SK-N-SH (cell line): ENCODE data around the gene RARG. TPM values are rescaled to one million over a fixed set of nuclear protein-coding genes. Genes with fewer than 3 reads are reported as not detected.

Source experiments
- CTCF ChIA-PET: fragments of 300-600, 350-600 bp; formaldehyde crosslinking; extraction: SDS; loops from one replicate; lab custom pipeline; 2021; lab: Yijun Ruan, JAX
- POLR2A ChIA-PET: fragments of 350-600 bp; sonication (Branson Sonifier 250); formaldehyde crosslinking; extraction: SDS; loops from one replicate; lab custom pipeline; 2020; ENCODE audit warnings: antibody characterized with exemption, inconsistent platforms; lab: Yijun Ruan, JAX
- DNase-seq: peaks from one replicate; pipeline ENCODE4 v3.0.0; 2012
- H2AFZ ChIP-seq: fragments of 200-600 bp; sonication (generic); 2 replicates; pipeline ENCODE4 v1.8.1; 2016; ENCODE audit warnings: antibody characterized with exemption, mild to moderate bottlenecking, low read depth
- H3F3A ChIP-seq: fragments of 200-600 bp; sonication (generic); replicated peaks from 2 replicates; pipeline ENCODE3; 2016; ENCODE audit warnings: antibody characterized with exemption, mild to moderate bottlenecking; ENCODE audit not compliant: insufficient read depth
- H3K27ac ChIP-seq, 2 experiments: fragments of 200-500 bp in 1 of 2; fragments of 200-600 bp in 1 of 2; sonication (Bioruptor generic) in 1 of 2; sonication (generic), shearing (Covaris generic) in 1 of 2; 2 replicates each; pipeline versions ENCODE4 v1.5.1 to v1.6.1; 2014 to 2016; ENCODE audit warnings: low read depth in 2 of 2, inconsistent platforms in 1 of 2, low read length in 1 of 2, mild to moderate bottlenecking in 1 of 2, mixed read lengths in 1 of 2
- H3K27me3 ChIP-seq: fragments of 200-600 bp; sonication (generic), shearing (Covaris generic); 2 replicates; pipeline ENCODE4 v1.6.1; 2016; ENCODE audit warnings: mixed run types; ENCODE audit not compliant: insufficient read depth
- H3K36me3 ChIP-seq, 2 experiments: fragments of 200-500 bp in 1 of 2; fragments of 200-600 bp in 1 of 2; sonication (Bioruptor generic) in 1 of 2; sonication (generic) in 1 of 2; replicated peaks in 1 of 2; 2 replicates each; pipeline versions ENCODE3 to v1.5.1; 2014 to 2016; ENCODE audit warnings: low read length in 1 of 2, mild to moderate bottlenecking in 1 of 2; ENCODE audit not compliant: insufficient read depth in 2 of 2, control insufficient read depth in 1 of 2
- H3K4me1 ChIP-seq, 2 experiments: fragments of 200-500 bp in 1 of 2; fragments of 200-600 bp in 1 of 2; sonication (Bioruptor generic) in 1 of 2; sonication (generic), shearing (Covaris generic) in 1 of 2; 2 replicates each; pipeline versions ENCODE4 v1.5.1 to v1.6.1; 2014 to 2016; ENCODE audit warnings: low read depth in 1 of 2, low read length in 1 of 2, mixed run types in 1 of 2; ENCODE audit not compliant: insufficient read depth in 2 of 2, control insufficient read depth in 1 of 2
- H3K4me2 ChIP-seq: fragments of 200-600 bp; sonication (generic), shearing (Covaris generic); 2 replicates; pipeline ENCODE4 v1.6.1; 2017; ENCODE audit warnings: mixed run types
- H3K4me3 ChIP-seq, 2 experiments: fragments of 200-500 bp in 1 of 2; fragments of 200-600 bp in 1 of 2; sonication (Bioruptor generic) in 1 of 2; sonication (generic), shearing (Covaris generic) in 1 of 2; 2 replicates each; pipeline versions ENCODE4 v1.5.1 to v1.8.1; 2014 to 2016; ENCODE audit warnings: low read depth in 2 of 2, inconsistent platforms in 1 of 2, low read length in 1 of 2, mild to moderate bottlenecking in 1 of 2, mixed read lengths in 1 of 2, moderate library complexity in 1 of 2
- H3K79me2 ChIP-seq: fragments of 200-600 bp; sonication (generic); 2 replicates; pipeline ENCODE4 v1.8.1; 2017; ENCODE audit warnings: mild to moderate bottlenecking; ENCODE audit not compliant: insufficient read depth
- H3K9ac ChIP-seq: fragments of 200-600 bp; sonication (generic); 2 replicates; pipeline ENCODE4 v1.6.1; 2017; ENCODE audit warnings: mixed run types
- H3K9me2 ChIP-seq: fragments of 200-600 bp; sonication (generic); 2 replicates; pipeline ENCODE4 v1.6.1; 2017; ENCODE audit warnings: mixed run types
- H3K9me3 ChIP-seq: fragments of 200-600 bp; sonication (generic); 2 replicates; pipeline ENCODE4 v1.6.1; 2017; ENCODE audit warnings: mixed run types, mild to moderate bottlenecking, moderate library complexity
- H4K20me1 ChIP-seq: fragments of 200-600 bp; sonication (generic); 2 replicates; pipeline ENCODE4 v1.6.1; 2017; ENCODE audit warnings: mild to moderate bottlenecking, mixed run types; ENCODE audit not compliant: insufficient read depth
- CHD2 ChIP-seq: fragments of 150-350 bp; IDR thresholded peaks from 2 replicates; pipeline ENCODE4 v1.6.1; 2018; ENCODE audit warnings: low read length; ENCODE audit not compliant: partially characterized antibody
- CTCF ChIP-seq: fragments of 200-600 bp; sonication (generic); IDR thresholded peaks from 2 replicates; pipeline ENCODE4 v1.6.1; 2017; ENCODE audit warnings: antibody characterized with exemption, mild to moderate bottlenecking, moderate library complexity
- FOSL2 ChIP-seq: IDR thresholded peaks from 2 replicates; pipeline ENCODE4 v1.4.0; 2012; ENCODE audit warnings: low read depth, mild to moderate bottlenecking, moderate library complexity, borderline replicate concordance
- FOXM1 ChIP-seq: IDR thresholded peaks from 2 replicates; pipeline ENCODE4 v1.4.0; 2012; ENCODE audit warnings: low read depth, mild to moderate bottlenecking
- GABPA ChIP-seq: IDR thresholded peaks from 2 replicates; pipeline ENCODE4 v1.4.0; 2012; ENCODE audit warnings: low read depth, mild to moderate bottlenecking
- GATA2 ChIP-seq: sonication (generic); formaldehyde crosslinking; IDR thresholded peaks from 2 replicates; pipeline ENCODE4 v1.5.0; 2020; ENCODE audit warnings: mild to moderate bottlenecking, missing genetic modification reagents
- IRF3 ChIP-seq: fragments of 150-350 bp; IDR thresholded peaks from 2 replicates; pipeline ENCODE4 v1.6.1; 2016; ENCODE audit warnings: mild to moderate bottlenecking, low read depth, low read length
- MAX ChIP-seq: IDR thresholded peaks from 2 replicates; pipeline ENCODE4 v1.4.0; 2012; ENCODE audit warnings: low read depth
- MXI1 ChIP-seq: IDR thresholded peaks from 2 replicates; pipeline ENCODE4 v1.6.1; 2012; ENCODE audit warnings: mild to moderate bottlenecking, low read depth, low read length, improper control_type of control experiment
- NFIC ChIP-seq: IDR thresholded peaks from 2 replicates; pipeline ENCODE4 v1.4.0; 2012; ENCODE audit warnings: borderline replicate concordance
- RAD21 ChIP-seq: IDR thresholded peaks from 2 replicates; pipeline ENCODE4 v1.6.1; 2012; ENCODE audit warnings: mild to moderate bottlenecking, low read length
- RFX5 ChIP-seq: IDR thresholded peaks from 2 replicates; pipeline ENCODE4 v1.6.1; 2012; ENCODE audit warnings: mild to moderate bottlenecking, improper control_type of control experiment, low read length
- RXRA ChIP-seq: IDR thresholded peaks from 2 replicates; pipeline ENCODE4 v1.4.0; 2012; ENCODE audit warnings: low read depth, mild to moderate bottlenecking, borderline replicate concordance
- SIN3A ChIP-seq: IDR thresholded peaks from 2 replicates; pipeline ENCODE4 v1.6.1; 2012; ENCODE audit warnings: low read depth, mild to moderate bottlenecking, low read length, moderate library complexity, borderline replicate concordance
- TCF12 ChIP-seq: IDR thresholded peaks from 2 replicates; pipeline ENCODE4 v1.4.0; 2012
- TEAD4 ChIP-seq: IDR thresholded peaks from 2 replicates; pipeline ENCODE4 v1.4.0; 2012; ENCODE audit warnings: mild to moderate bottlenecking, borderline replicate concordance; ENCODE audit not compliant: insufficient read depth
- USF1 ChIP-seq: IDR thresholded peaks from 2 replicates; pipeline ENCODE4 v1.4.0; 2012; ENCODE audit warnings: low read depth, borderline replicate concordance
- ZBTB33 ChIP-seq: IDR thresholded peaks from 2 replicates; pipeline ENCODE4 v1.4.0; 2012; ENCODE audit warnings: low read depth, borderline replicate concordance
- WGBS: methylation state at CpG from one replicate; pipeline ENCODE4 v1.1.6; 2017; ENCODE audit warnings: low lambda C conversion rate; 5-methylcytosine and 5-hydroxymethylcytosine counted together
- polyA plus RNA-seq, 3 experiments: library from polyadenylated mRNA; depleted of rRNA; stranded (reverse); fragments of >200 nt; gene quantifications; 2 replicates each; pipeline ENCODE4 v1.2.3, GENCODE V29; 2012

Gene RARG
- polyA plus RNA-seq, 1 of the 3 experiments (the other 2 are of a cell fraction) = 36.6 TPM

- no peak for TF ChIP-seq TEAD4
- no peak for TF ChIP-seq NFIC
- no peak for TF ChIP-seq RFX5
- TF ChIP-seq CTCF = no peak
- TF ChIP-seq FOSL2 = no peak
- no peak for TF ChIP-seq FOXM1
- no peak for TF ChIP-seq CHD2
- TF ChIP-seq, all 33 proteins: peak for 0
- Histone ChIP-seq H3K4me1 (peaks cover 32% of the 10 kb centered on the region in 2 experiments), H3K4me2 (peak overlapping the region; percentile 80; the same call in 1 of the 2 replicates), H4K20me1 (peaks cover 5% of the 10 kb centered on the region; the same call in 1 of the 2 replicates), H3K79me2 (peaks cover 40% of the 10 kb centered on the region), H3K9me2 (no peaks in the 10 kb centered on the region), H3K27ac (no peak overlapping the region), H3K4me3 (no peak overlapping the region), H3F3A (peaks cover 26% of the 10 kb centered on the region), H2AFZ (no peak overlapping the region), H3K9me3 (no peaks in the 10 kb centered on the region), H3K36me3 (peaks cover 5 to 12% of the 10 kb centered on the region in 2 experiments), H3K27me3 (no peaks in the 10 kb centered on the region), H3K9ac (no peak overlapping the region)
- POLR2A ChIA-PET = no interaction called here
- 80% methylated on average over 2 of the region's 3 CpGs for WGBS
- CTCF ChIA-PET = interaction anchor here (1.0 to 14.8 kb wide), 6 partner anchors 27 to 73 kb away, joined by 3 to 363 read pairs (median 26); partner anchors contain the start of genes ESPL1, MYG1 and PFDN5
- DNase-seq = no peak
Measured at GRCh38 chr12:53217931-53218307, 14.1 kb downstream of the RARG start.

GRCh38 chr12:53217051-53217930 lies 14.7 kb downstream of the RARG start:
- Histone ChIP-seq H3K4me3 (no peak overlapping the region), H3K27ac (no peak overlapping the region), H3K9ac (no peak overlapping the region), H3K9me2 (no peaks in the 10 kb centered on the region), H4K20me1 (peaks cover 5% of the 10 kb centered on the region; the same call in 1 of the 2 replicates), H3K36me3 (peaks cover 12 to 18% of the 10 kb centered on the region in 2 experiments), H3K27me3 (no peaks in the 10 kb centered on the region), H3F3A (peaks cover 22% of the 10 kb centered on the region), H3K4me1 (peaks cover 26 to 28% of the 10 kb centered on the region in 2 experiments), H3K79me2 (peaks cover 40% of the 10 kb centered on the region), H3K4me2 (peak overlapping the region; percentile 80; the same call in 1 of the 2 replicates), H2AFZ (no peak overlapping the region), H3K9me3 (no peaks in the 10 kb centered on the region)
- no peak for DNase-seq
- no peak for TF ChIP-seq MAX
- no peak for TF ChIP-seq GATA2 (CRISPR knock-in tag)
- TF ChIP-seq RXRA = no peak
- TF ChIP-seq SIN3A = no peak
- TF ChIP-seq RAD21 = no peak
- TF ChIP-seq IRF3 = no peak
- TF ChIP-seq TCF12 = no peak
- TF ChIP-seq RFX5 = no peak
- no peak for TF ChIP-seq MXI1
- TF ChIP-seq FOSL2 = no peak
- TF ChIP-seq GABPA = no peak
- TF ChIP-seq FOXM1 = no peak
- no peak for TF ChIP-seq USF1
- no peak for TF ChIP-seq ZBTB33
- POLR2A ChIA-PET = no interaction called here
- WGBS = 88% methylated on average over 15 of the region's 19 CpGs
- CTCF ChIA-PET = interaction anchor here (1.4 to 14.8 kb wide), 6 partner anchors 27 to 74 kb away, joined by 4 to 363 read pairs (median 90); partner anchors contain the start of genes ESPL1, MYG1 and PFDN5
